WTC11 (cell line): ENCODE results near the gene DMC1. TPM values are rescaled to one million over a fixed set of nuclear protein-coding genes. Genes with fewer than 3 reads are reported as not detected.

ENCODE experiments used
- ATAC-seq: fragments of 200-7000 bp; cut with Tn5 transposase; 2 replicates; pipeline ENCODE4 v1.10.0; 2021; ENCODE audit warnings: mild to moderate bottlenecking, moderate library complexity
- CTCF ChIA-PET: fragments of 300-600 bp; sonication (Branson Sonifier 250); formaldehyde crosslinking; loops from one replicate; lab custom pipeline; 2021; ENCODE audit warnings: antibody characterized with exemption; lab: Charles Lee
- POLR2A ChIA-PET: fragments of 350-600 bp; sonication (Branson Sonifier 250); formaldehyde crosslinking; loops from one replicate; lab custom pipeline; 2021; ENCODE audit warnings: antibody characterized with exemption; lab: Charles Lee
- DNase-seq: peaks from one replicate; pipeline ENCODE4 v3.0.0; 2021; ENCODE audit warnings: low spot score
- H3K27ac Mint-ChIP-seq: 2 replicates; pipeline ENCODE4 v1.8.0; 2021; ENCODE audit warnings: mixed read lengths
- H3K27me3 Mint-ChIP-seq: 2 replicates; pipeline ENCODE4 v1.8.0; 2021; ENCODE audit warnings: low read depth, mild to moderate bottlenecking, moderate library complexity, mixed read lengths
- H3K36me3 Mint-ChIP-seq: 2 replicates; pipeline ENCODE4 v1.8.0; 2021; ENCODE audit warnings: mixed read lengths
- H3K4me1 Mint-ChIP-seq: 2 replicates; pipeline ENCODE4 v1.8.0; 2022; ENCODE audit warnings: mixed read lengths
- H3K4me3 Mint-ChIP-seq: 2 replicates; pipeline ENCODE4 v1.8.0; 2021; ENCODE audit warnings: mild to moderate bottlenecking, moderate library complexity, mixed read lengths
- H3K9me3 Mint-ChIP-seq: 2 replicates; pipeline ENCODE4 v1.8.0; 2021; ENCODE audit warnings: mixed read lengths
- AR ChIP-seq: fragments of 250-450 bp; sonication (Bioruptor Pico); IDR thresholded peaks from 2 replicates; pipeline ENCODE4 v1.9.0; 2021; ENCODE audit warnings: mild to moderate bottlenecking
- ETV6 ChIP-seq: sonication (generic); formaldehyde crosslinking; IDR thresholded peaks from 2 replicates; pipeline ENCODE4 v1.8.1; 2022; ENCODE audit warnings: mild to moderate bottlenecking, missing genetic modification reagents
- FOXP4 ChIP-seq: sonication (generic); formaldehyde crosslinking; IDR thresholded peaks from 2 replicates; pipeline ENCODE4 v1.8.0; 2022; ENCODE audit warnings: mild to moderate bottlenecking, missing genetic modification reagents
- JAZF1 ChIP-seq: fragments of 250-450 bp; sonication (Bioruptor Pico); IDR thresholded peaks from 2 replicates; pipeline ENCODE4 v1.9.0; 2021; ENCODE audit warnings: moderate library complexity, mild to moderate bottlenecking, inconsistent platforms
- NFYB ChIP-seq: sonication (generic); formaldehyde crosslinking; conservative IDR thresholded peaks from 2 replicates; pipeline ENCODE4 v1.8.0; 2022; ENCODE audit warnings: low read depth, missing genetic modification reagents
- NR3C1 ChIP-seq: sonication (generic); formaldehyde crosslinking; conservative IDR thresholded peaks from 2 replicates; pipeline ENCODE4 v1.8.1; 2023; ENCODE audit warnings: low read depth, mild to moderate bottlenecking, missing genetic modification reagents
- PRRX2 ChIP-seq: fragments of 250-450 bp; sonication (Bioruptor Pico); IDR thresholded peaks from 2 replicates; pipeline ENCODE4 v1.8.0; 2021; ENCODE audit warnings: mild to moderate bottlenecking
- RELA ChIP-seq: sonication (generic); formaldehyde crosslinking; IDR thresholded peaks from 2 replicates; pipeline ENCODE4 v1.8.1; 2022; ENCODE audit warnings: missing genetic modification reagents, mild to moderate bottlenecking, borderline replicate concordance
- TCF7 ChIP-seq: sonication (generic); formaldehyde crosslinking; IDR thresholded peaks from 2 replicates; pipeline ENCODE4 v1.8.0; 2022; ENCODE audit warnings: mild to moderate bottlenecking, low read depth, missing genetic modification reagents, moderate library complexity
- USF2 ChIP-seq: sonication (generic); formaldehyde crosslinking; IDR thresholded peaks from 2 replicates; pipeline ENCODE4 v1.8.1; 2023; ENCODE audit warnings: mild to moderate bottlenecking, missing genetic modification reagents, moderate library complexity
- ZNF121 ChIP-seq: sonication (generic); formaldehyde crosslinking; IDR thresholded peaks from 2 replicates; pipeline ENCODE4 v1.8.0; 2023; ENCODE audit warnings: missing genetic modification reagents
- total RNA-seq: library from RNA; stranded (reverse); gene quantifications from 3 replicates; pipeline ENCODE4 v1.2.3, GENCODE V29; 2021

Gene DMC1
- total RNA-seq, 1 experiment from 2014 or later: 4.3 TPM

GRCh38 chr22:38501797-38502672 is 67.9 kb downstream of the DMC1 start:
- H3K27ac Mint-ChIP-seq: peak overlapping the region; percentile 79
- ATAC-seq: no peak
- no peak for DNase-seq
- peaks cover 34% of the 10 kb centered on the region for H3K4me1 Mint-ChIP-seq
- no peak for TF ChIP-seq TCF7 (CRISPR knock-in tag)
- CTCF ChIA-PET: interaction anchor here (0.6 kb wide), 1 partner anchor 1230 kb away, joined by 3 read pairs; no protein-coding TSS in a partner anchor
- H3K36me3 Mint-ChIP-seq: peaks cover 81% of the 10 kb centered on the region
- no peaks in the 10 kb centered on the region for H3K9me3 Mint-ChIP-seq
- peak overlapping the region; percentile 98 for H3K4me3 Mint-ChIP-seq
- POLR2A ChIA-PET: interaction anchor here (0.6 kb wide), 1 partner anchor 201 kb away, joined by 6 read pairs; no protein-coding TSS in a partner anchor
- H3K27me3 Mint-ChIP-seq: no peaks in the 10 kb centered on the region

GRCh38 chr22:38497869-38498268 is 72.1 kb downstream of the DMC1 start:
- Mint-ChIP-seq H3K9me3 (no peaks in the 10 kb centered on the region), H3K36me3 (peaks cover 97% of the 10 kb centered on the region), H3K4me3 (no peak overlapping the region), H3K27me3 (no peaks in the 10 kb centered on the region), H3K27ac (no peak overlapping the region), H3K4me1 (peaks cover 25% of the 10 kb centered on the region)
- ATAC-seq (no peak), DNase-seq (no peak)
- POLR2A ChIA-PET: no interaction called here
- CTCF ChIA-PET: no interaction called here
- TF ChIP-seq NFYB (no peak), ETV6 (no peak), PRRX2 (CRISPR knock-in tag) (no peak), NR3C1 (CRISPR knock-in tag) (no peak)

- Mint-ChIP-seq H3K27me3 (no peaks in the 10 kb centered on the region), H3K4me3 (no peak overlapping the region), H3K9me3 (no peaks in the 10 kb centered on the region), H3K4me1 (peaks cover 30% of the 10 kb centered on the region), H3K36me3 (peaks cover 94% of the 10 kb centered on the region), H3K27ac (peak overlapping the region; percentile 63)
- DNase-seq (no peak), ATAC-seq (peak; percentile 61)
- CTCF ChIA-PET: interaction anchor here (0.7 kb wide), 1 partner anchor 10 kb away, joined by 3 read pairs; no protein-coding TSS in a partner anchor
- POLR2A ChIA-PET: interaction anchor here (0.8 kb wide), 1 partner anchor 15 kb away, joined by 3 read pairs; no protein-coding TSS in a partner anchor
- no peak for TF ChIP-seq PRRX2 (CRISPR knock-in tag)
- TF ChIP-seq ZNF121: peak; percentile 96
- no peak for TF ChIP-seq RELA (CRISPR knock-in tag)
- TF ChIP-seq FOXP4: no peak
- 0 out of 2 replicates have a peak, but pooled peaks have one; percentile 11 for TF ChIP-seq AR (CRISPR knock-in tag)
These were observed 75.0 kb downstream of the DMC1 start for GRCh38 chr22:38494939-38495338.

GRCh38 chr22:38494498-38494897 is 75.5 kb downstream of the DMC1 start:
- Mint-ChIP-seq H3K27me3 (no peaks in the 10 kb centered on the region), H3K27ac (peak overlapping the region; percentile 54), H3K9me3 (no peaks in the 10 kb centered on the region), H3K36me3 (peaks cover 94% of the 10 kb centered on the region), H3K4me1 (peaks cover 35% of the 10 kb centered on the region), H3K4me3 (no peak overlapping the region)
- ATAC-seq (no peak), DNase-seq (no peak)
- ChIA-PET CTCF (no interaction called here), POLR2A (interaction anchor here (0.8 kb wide), 1 partner anchor 14 kb away, joined by 3 read pairs; no protein-coding TSS in a partner anchor)
- TF ChIP-seq USF2 (CRISPR knock-in tag) (no peak), TCF7 (CRISPR knock-in tag) (no peak), JAZF1 (CRISPR knock-in tag) (no peak)
